Gastroesophageal sphincter (tissue), 4 donors: ENCODE measurements around the gene ATF6. TPM values are rescaled to one million over a fixed set of nuclear protein-coding genes. Genes with fewer than 3 reads are reported as not detected.

Experiments used
- ATAC-seq: fragments of 150-250 bp; one replicate; pipeline ENCODE4 v1.9.1; 2016; ENCODE audit warnings: mild to moderate bottlenecking, moderate library complexity
- H3K27ac ChIP-seq, 4 donors: fragments of 200-600 bp; sonication (generic) in 3 of 4; 1 replicate in 3 of 4; 2 replicates in 1 of 4; pipeline ENCODE4 v1.5.1; 2016 to 2019
- H3K27me3 ChIP-seq: fragments of 200-600 bp; sonication (generic); one replicate; pipeline ENCODE4 v1.5.1; 2019
- H3K36me3 ChIP-seq, 2 donors: fragments of 200-600 bp; sonication (generic); one replicate each; pipeline ENCODE4 v1.5.1; 2019; ENCODE audit warnings: control low read depth in 1 of 2
- H3K4me1 ChIP-seq, 3 donors: fragments of 200-600 bp; sonication (generic); 1 replicate in 2 of 3; 2 replicates in 1 of 3; pipeline ENCODE4 v1.5.1; 2016 to 2019; ENCODE audit warnings: control low read depth in 2 of 3
- H3K4me3 ChIP-seq, 2 donors: fragments of 200-600 bp; sonication (generic); one replicate each; pipeline ENCODE4 v1.5.1; 2019; ENCODE audit warnings: mild to moderate bottlenecking in 1 of 2, moderate library complexity in 1 of 2
- H3K9me3 ChIP-seq, 3 donors: fragments of 200-600 bp; sonication (generic); one replicate each; pipeline ENCODE4 v1.5.1; 2017 to 2019; ENCODE audit warnings: control low read depth in 2 of 3
- EP300 ChIP-seq: sonication (generic); formaldehyde crosslinking; IDR thresholded peaks from one replicate; pipeline ENCODE4 v1.6.1; 2017; ENCODE audit warnings: antibody characterized with exemption, mild to moderate bottlenecking
- POLR2A ChIP-seq, 2 donors: fragments of 450-650 bp; IDR thresholded peaks; one replicate each; pipeline ENCODE4 v1.6.1; 2017; ENCODE audit warnings: antibody characterized with exemption in 2 of 2, mild to moderate bottlenecking in 2 of 2, moderate library complexity in 1 of 2
- POLR2AphosphoS5 ChIP-seq: sonication (generic); formaldehyde crosslinking; IDR thresholded peaks from one replicate; pipeline ENCODE4 v1.6.1; 2017; ENCODE audit warnings: antibody characterized with exemption
- WGBS, 2 donors: methylation state at CpG; one replicate each; pipeline ENCODE4 v1.1.5; 2018; ENCODE audit warnings: low coverage in 1 of 2; 5-methylcytosine and 5-hydroxymethylcytosine counted together
- total RNA-seq, 4 donors: library from RNA; depleted of rRNA; stranded (reverse); fragments of >200 nt; gene quantifications; one replicate each; pipeline ENCODE4 v1.1.0, GENCODE V29; 2016
- TF ChIP-seq, protein P1 (sequence below), 4 experiments: fragments of 200-600 bp in 2 of 4; fragments of 450-650 bp in 2 of 4; sonication (generic) in 1 of 4; IDR thresholded peaks; one replicate each; pipeline ENCODE4 v1.5.1; 2017 to 2019; ENCODE audit warnings: antibody characterized with exemption in 4 of 4, mild to moderate bottlenecking in 2 of 4, moderate library complexity in 2 of 4

Gene ATF6
- total RNA-seq, 4 donors from 2014 or later = 28.6 to 32.4 (median 29.7) TPM

DNA sequence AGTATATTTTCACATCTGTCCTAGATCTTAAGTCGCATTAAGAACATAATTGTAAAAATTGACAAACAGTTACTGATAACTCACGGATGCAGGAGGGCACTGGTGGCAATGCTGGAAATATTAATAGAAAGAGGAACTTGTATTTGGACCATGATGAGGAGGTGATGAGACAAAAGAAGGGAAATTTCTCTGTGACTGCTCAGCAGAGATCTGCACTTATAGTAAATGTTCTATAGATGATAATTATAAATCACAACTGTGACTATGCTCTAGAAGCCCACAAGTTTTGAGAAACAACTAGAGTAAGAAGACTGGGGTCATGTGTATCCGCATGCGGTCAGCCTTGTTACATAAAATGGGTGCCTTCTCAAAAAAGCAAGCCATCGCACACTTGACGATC, 25.2 kb upstream of the ATF6 start:
- peaks cover 0 to 7% (median 0%) of the 10 kb centered on the region in 3 donors for H3K4me1 ChIP-seq
- H3K27me3 ChIP-seq = peaks cover 33% of the 10 kb centered on the region
- ATAC-seq = no peak
- no peak overlapping the region for H3K27ac ChIP-seq
- H3K36me3 ChIP-seq = no peaks in the 10 kb centered on the region
- H3K9me3 ChIP-seq = no peaks in the 10 kb centered on the region
- no peak for TF ChIP-seq POLR2AphosphoS5
- TF ChIP-seq, protein P1, sequence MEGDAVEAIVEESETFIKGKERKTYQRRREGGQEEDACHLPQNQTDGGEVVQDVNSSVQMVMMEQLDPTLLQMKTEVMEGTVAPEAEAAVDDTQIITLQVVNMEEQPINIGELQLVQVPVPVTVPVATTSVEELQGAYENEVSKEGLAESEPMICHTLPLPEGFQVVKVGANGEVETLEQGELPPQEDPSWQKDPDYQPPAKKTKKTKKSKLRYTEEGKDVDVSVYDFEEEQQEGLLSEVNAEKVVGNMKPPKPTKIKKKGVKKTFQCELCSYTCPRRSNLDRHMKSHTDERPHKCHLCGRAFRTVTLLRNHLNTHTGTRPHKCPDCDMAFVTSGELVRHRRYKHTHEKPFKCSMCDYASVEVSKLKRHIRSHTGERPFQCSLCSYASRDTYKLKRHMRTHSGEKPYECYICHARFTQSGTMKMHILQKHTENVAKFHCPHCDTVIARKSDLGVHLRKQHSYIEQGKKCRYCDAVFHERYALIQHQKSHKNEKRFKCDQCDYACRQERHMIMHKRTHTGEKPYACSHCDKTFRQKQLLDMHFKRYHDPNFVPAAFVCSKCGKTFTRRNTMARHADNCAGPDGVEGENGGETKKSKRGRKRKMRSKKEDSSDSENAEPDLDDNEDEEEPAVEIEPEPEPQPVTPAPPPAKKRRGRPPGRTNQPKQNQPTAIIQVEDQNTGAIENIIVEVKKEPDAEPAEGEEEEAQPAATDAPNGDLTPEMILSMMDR (IDR thresholded peaks at IDR 0.05) = no peak
- no peak overlapping the region for H3K4me3 ChIP-seq
- WGBS, 2 donors = 74 to 79% methylated on average over 3 to 6 of the region's 6 CpGs

DNA sequence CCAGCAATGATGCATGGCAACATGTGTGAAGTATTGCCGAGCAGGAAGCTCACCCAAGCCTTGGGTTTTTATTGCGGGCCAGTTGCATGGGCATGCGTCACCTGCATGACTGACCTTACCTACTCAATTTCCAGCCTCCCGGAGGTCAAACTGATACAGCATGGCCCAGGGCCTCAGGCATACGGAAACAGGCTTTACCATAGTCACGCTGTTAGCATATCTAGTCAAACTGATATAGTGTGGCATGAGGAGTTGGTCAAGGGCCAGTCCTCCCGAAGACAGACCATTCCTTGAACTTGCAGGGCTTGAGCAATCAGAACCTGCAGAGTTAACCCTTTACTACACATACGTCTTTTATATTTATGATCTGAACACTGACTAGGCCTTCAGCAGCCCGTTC, 22.9 kb upstream of the ATF6 start:
- TF ChIP-seq EP300 = no peak
- TF ChIP-seq, protein P1 (IDR thresholded peaks at IDR 0.05) = no peak
- no peak for TF ChIP-seq POLR2A (IDR thresholded peaks at IDR 0.05)
- no peak for TF ChIP-seq POLR2AphosphoS5
- no peak for ATAC-seq
- H3K36me3 ChIP-seq = no peaks in the 10 kb centered on the region

DNA sequence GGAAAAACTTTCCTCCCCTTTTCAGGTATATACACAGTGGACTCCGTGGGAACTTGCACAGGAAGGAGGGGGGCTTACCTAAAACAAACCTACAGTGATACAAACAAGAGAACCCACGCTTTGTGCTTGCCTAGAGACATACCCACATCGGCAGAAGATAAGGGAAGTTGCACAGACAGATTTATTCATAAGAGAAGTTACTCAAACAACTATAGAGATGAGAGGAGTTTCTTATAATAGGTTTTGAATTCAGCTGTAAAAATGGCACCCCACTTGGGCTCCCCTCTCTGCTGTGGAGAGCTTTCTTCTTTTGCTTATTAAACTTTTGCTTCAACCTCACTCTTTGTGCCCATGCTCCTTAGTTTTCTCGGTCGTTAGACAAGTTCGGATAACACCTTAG, 18.3 kb upstream of the ATF6 start:
- no peak for ATAC-seq
- Histone ChIP-seq H3K36me3 (peaks cover 0 to 18% of the 10 kb centered on the region in 2 donors), H3K27me3 (peaks cover 11% of the 10 kb centered on the region), H3K4me3 (no peak overlapping the region), H3K9me3 (no peaks in the 10 kb centered on the region), H3K4me1 (peaks cover 0 to 24% (median 8%) of the 10 kb centered on the region in 3 donors), H3K27ac (no peak overlapping the region)
- WGBS, 2 donors = 49 to 57% methylated on average over 3 to 6 of the region's 6 CpGs
- TF ChIP-seq EP300 = no peak
- TF ChIP-seq, protein P1 (IDR thresholded peaks at IDR 0.05) = no peak

More for the DNA sequence above, 22.9 kb upstream of the ATF6 start:
- peaks cover 29% of the 10 kb centered on the region for H3K27me3 ChIP-seq
- H3K4me1 ChIP-seq = peaks cover 0 to 7% (median 0%) of the 10 kb centered on the region in 3 donors
- no peaks in the 10 kb centered on the region for H3K9me3 ChIP-seq
- WGBS, 2 donors = 68 to 71% methylated on average over 5 to 8 of the region's 9 CpGs
- no peak overlapping the region for H3K4me3 ChIP-seq
- no peak overlapping the region for H3K27ac ChIP-seq

DNA sequence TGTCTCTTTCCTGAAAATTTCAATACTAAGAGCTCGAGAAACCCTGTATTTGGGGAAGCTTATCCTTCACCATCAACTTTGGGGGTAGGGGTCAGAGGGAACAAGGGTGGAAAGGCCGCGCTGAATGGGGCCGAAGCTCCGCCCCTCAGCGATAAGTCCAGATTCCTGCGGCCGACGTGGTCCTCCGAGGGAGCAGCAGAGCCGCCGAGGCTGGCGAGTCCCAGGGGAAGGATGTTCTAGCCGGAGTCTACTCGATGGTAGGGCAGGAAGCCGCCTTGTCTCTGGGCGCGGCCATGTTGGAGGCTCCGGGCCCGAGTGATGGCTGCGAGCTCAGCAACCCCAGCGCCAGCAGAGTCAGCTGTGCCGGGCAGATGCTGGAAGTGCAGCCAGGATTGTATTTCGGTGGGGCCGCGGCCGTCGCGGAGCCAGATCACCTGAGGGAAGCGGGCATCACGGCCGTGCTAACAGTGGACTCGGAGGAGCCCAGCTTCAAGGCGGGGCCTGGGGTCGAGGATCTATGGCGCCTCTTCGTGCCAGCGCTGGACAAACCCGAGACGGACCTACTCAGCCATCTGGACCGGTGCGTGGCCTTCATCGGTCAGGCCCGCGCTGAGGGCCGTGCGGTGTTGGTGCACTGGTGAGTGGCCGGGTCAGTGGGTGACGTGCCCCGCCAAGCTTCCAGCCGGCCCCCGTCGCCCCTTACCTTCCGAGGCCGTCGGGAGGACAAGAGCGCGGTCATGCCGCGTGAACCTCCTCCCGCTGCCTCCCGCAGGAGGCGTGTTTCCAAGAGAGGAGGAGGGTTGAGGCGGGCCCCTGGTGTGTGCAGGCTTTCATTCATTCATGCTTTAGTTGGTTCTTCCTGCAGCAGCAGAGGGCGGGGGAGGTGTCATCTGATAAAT, 16.4 kb upstream of the ATF6 start, which contains the start of gene DUSP12:
Gene DUSP12 (plus strand): TSS at position 278 of the 899 bp plus-strand sequence. CDS start 16 bp downstream, at position 294.
- Histone ChIP-seq H3K27ac (peak within 1 kb of the TSS; percentile 29 to 95 (median 88)), H3K36me3 (peaks cover 0 to 38% of the 10 kb centered on the region in 2 donors), H3K27me3 (peaks cover 11% of the 10 kb centered on the region), H3K9me3 (no peaks in the 10 kb centered on the region), H3K4me1 (peaks cover 0 to 24% (median 8%) of the 10 kb centered on the region in 3 donors), H3K4me3 (peak within 1 kb of the TSS; percentile 53 to 64)
- peak; percentile 99 for ATAC-seq
- TF ChIP-seq POLR2AphosphoS5 (peak; percentile 43), EP300 (no peak), POLR2A (IDR thresholded peaks at IDR 0.05) (peak; percentile 40)
- TF ChIP-seq, protein P1 (IDR thresholded peaks at IDR 0.05) = peak in 2 of 4 experiments; percentile 2 to 19
- 0% methylated on average over 1 to 6 of the region's 65 CpGs for WGBS, 2 donors
